HG02981 (cell line): ENCODE data around the gene NTNG1.
A peak's percentile ranks its signal among the peaks of the same experiment; 100 is the strongest.

ENCODE experiments used
- ATAC-seq: cut with Tn5 transposase; IDR thresholded peaks from one replicate; pipeline ENCODE4 v1.9.1; 2021; ENCODE audit warnings: mild to moderate bottlenecking, moderate library complexity; ENCODE audit not compliant: unreplicated experiment

The NTNG1 gene

DNA sequence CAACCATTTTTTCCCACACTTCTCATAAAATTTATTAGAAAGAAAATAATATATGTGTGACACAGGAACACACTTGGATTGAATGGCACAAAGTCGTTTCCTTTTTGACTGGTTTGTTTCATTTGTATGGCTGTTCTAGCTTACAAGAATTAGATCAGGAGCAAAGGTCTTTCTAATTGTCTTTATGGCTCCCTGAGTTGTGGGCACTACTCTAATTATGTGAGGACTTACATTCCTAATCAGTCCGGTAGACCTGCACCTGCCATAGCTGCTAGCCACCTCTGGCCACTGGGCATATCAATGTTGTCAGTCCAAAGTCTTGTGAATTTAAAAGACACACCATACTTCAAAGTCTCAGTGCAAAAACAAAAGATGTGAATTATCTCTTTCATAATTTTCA, 346.7 kb downstream of the NTNG1 start:
- no peak for ATAC-seq

DNA sequence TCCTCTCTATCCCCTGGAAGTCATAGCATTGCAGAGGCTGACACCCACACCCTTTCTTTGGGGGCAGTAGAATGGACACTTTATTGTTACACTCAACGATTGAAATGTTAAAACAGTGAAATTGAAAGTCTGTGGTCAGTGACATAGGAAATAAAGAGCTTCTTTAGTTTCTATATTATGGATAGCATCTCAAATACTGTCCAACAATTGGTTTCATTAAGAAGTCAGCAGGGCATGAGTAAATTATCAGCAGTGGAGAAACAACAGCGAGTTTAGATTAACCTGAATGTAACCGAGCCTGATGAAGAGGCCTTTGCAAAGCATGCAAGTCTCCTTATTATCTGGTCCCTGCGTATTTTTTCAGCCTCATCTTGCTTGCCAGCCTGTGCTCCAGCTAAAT, 350.7 kb downstream of the NTNG1 start:
- no peak for ATAC-seq

DNA sequence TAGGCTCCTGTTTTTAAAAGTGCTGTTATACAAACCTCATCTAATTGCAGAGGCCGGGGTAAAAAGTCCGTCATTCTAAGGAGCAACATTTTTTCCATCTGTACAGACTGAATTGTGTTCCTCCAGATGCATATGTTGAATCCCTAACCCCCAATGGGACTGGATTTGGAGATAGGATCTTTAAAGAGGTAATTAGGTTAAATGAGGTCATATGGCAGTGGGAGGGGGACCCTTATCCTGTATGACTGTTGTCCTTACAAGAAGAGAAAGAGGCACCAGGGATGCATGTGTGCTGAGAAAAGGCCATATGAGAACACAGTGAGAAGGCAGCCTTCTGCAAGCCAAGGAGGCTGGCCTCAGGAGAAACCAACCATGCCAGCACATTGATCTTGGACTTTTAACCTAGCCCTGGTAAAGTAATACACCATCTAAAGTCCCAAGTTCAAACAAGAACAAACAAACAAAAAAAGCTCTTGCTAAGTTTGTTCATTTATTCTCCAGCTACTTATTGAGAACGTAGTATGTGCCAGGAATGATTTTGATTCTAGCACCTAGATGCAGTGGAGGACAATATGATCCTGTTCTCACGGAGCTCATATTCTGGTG, 352.4 kb downstream of the NTNG1 start:
- ATAC-seq, result no peak

DNA sequence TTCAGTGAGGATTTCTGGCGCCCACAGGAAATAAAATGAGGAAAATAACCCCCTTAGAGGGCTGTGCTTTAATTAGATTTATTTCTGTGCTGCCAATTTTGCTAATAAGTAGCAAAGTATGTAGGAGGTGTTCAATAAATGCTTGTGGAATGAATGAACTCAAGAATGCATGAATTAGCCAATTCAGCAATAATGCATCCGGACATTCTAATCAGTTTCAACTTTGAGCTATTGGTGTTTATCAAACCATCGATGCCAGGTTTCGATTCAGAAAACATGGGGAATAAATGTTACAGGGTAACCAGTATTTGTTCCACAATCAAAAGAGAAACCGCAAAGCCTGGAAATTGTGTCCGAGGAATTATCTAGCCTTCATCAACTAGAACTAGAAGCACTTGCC, 353.2 kb downstream of the NTNG1 start:
- ATAC-seq, result no peak

DNA sequence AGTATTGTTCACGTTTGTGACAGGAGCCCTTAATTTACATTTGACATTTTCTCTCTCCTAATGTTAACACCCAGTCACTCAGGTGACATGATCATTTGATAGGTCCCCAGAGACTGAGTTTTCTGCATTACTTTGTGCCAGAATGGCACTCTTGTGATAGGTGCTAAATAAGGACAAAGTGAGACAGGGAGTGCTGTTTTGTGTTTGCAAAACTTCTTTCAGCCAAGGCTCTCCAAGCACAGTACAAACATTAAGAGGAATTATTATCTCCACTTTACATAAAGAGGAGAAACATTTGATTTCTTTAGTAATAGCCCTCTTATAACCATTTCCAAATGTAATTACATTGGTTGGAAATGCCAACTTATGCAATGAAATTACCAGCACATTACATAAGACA, 355.2 kb downstream of the NTNG1 start:
- no peak for ATAC-seq

DNA sequence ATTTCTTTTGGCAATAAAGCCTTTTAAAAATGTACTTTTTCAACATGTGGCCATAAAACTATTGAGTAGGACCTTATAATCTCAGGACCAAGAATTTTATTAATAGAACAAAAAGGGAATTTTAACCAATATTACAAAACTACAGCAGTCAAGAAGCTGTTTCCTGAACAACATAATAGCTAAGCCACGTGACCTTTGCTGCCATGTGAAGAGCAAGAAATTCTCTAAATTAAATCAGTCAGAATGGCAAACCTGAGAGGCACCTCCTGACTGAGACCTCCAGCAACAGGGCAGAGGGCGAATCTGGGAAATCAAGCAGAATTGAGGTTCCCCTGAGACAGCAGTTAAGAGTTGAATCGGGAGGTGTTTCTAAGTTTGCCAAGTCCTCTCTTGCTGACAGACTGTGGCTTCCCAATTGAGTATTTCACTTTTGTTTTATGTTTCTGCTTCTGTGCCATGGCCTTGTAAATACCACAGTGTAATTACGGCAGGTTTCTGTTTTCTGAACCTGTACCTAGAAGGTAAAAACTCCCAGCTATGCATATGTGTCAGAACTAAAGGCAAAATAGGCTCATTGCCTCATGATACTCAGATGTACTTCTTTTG, 358.4 kb downstream of the NTNG1 start:
- ATAC-seq, result peak; percentile 98

DNA sequence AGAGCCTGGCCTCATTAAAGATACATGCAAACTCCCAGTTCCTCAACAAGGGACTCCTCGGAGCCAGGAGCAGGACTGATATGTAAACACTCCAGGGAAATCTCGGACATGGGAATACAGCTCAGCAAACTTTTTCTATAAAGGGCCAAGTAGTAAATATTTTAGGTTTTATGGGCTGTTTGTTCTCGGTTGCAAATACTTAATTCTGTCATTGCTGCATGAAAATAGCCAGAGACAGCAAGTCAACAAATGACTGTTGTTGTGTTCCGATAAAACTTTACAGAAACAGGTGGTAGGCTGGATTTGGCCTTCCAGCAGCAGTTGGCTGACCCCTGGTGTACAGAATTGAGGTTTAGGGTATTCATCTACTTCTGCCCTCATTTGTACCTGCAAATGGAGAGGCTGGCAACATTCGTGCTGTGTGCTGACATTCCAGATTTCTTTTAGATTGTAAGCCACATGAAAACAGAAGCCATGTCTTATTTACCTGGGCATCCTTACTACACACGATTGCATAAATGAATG, 360.3 kb downstream of the NTNG1 start:
- ATAC-seq, result no peak

DNA sequence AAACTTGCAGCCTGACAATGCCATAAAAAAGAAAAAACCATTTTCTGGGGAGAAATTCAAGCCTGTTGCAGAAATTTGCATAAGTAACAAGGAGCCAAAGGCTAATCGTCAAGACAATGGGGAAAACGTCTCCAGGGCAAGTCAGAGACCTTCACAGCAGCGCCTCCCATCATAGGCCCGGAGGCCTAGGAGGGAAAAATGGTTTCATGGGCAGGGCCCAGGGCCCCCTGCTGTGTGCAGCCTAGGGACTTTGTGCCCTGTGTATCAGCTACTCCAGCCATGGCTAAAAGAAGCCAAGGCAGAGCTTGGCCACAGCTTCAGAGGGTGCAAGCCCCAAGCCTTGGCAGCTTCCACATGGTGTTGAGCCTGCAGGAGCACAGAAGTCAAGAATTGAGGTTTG, 369.5 kb downstream of the NTNG1 start:
- no peak for ATAC-seq

DNA sequence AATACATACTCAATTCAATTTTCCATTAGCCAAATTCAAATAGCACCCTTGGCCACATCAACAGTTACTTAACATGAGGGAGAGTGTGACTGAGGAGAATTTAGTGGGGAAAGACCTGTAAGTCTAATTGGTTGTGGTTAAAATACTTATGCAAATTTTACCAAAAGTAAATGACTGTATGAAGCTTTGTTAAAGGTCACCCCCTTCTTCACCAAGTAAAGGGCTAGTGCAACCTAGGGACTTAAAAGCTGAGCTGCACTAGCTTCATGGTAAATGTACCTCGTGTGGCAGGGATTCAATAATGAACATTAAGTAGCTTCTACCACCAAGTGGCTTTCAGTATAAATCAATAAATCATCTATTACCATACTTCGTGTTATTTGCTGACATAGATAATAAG, 372.0 kb downstream of the NTNG1 start:
- no peak for ATAC-seq

DNA sequence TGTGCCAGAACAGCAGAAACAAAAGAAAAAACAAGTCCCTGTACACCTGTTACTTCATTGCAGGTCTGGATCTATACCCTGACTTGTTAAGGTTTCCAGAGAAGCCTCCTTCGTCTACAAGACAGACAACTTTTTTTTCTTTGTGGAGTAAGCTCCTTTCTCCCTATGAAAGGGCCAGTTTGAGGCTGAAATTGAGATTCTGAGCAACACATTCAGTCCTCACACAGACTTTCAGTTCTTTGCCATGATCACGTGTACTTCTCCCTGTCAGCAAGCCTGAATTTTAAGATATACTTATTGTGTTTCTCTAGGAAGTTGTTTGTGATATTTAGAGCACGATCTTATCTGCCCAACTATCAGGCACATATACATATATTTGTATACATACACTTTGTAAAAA, 374.0 kb downstream of the NTNG1 start:
- ATAC-seq, result no peak

DNA sequence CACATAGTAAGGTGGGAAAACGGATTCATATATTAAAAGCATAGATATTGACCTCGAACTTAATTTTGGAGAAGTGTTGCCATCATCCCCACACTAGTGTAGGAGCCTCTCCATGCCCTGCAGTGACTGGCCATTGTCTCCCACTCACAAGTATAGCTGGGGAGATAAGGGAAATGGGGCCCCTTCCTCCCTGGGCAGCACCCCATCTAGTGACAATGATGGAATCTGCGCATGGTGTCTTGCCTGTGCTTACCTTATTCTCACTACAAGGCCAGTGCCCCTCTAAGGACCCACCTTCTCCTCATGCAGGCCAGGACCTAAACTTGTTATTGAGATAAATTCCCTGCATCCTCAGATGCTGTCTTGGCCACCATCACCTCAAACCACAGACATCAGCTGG, 374.9 kb downstream of the NTNG1 start:
- ATAC-seq, result no peak

DNA sequence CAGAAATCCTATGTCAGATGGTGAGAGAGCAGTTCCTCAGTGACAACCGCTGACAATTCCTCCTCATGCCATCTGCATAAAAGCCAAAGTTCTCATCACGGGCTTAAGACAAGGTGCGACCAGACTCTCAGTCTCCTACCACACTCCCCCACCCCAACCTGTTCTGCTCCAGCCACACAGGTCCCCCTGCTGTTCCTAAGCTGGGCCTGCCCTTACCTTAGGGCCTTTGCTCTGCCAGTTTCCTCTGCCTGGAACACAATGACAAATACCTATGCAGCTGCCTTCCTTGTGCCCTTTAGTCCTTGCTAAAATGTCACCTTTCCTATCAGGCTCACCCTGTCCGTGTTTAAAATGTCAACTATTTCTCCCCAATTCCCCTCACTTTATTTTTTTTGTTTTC, 382.2 kb downstream of the NTNG1 start:
- no peak for ATAC-seq

DNA sequence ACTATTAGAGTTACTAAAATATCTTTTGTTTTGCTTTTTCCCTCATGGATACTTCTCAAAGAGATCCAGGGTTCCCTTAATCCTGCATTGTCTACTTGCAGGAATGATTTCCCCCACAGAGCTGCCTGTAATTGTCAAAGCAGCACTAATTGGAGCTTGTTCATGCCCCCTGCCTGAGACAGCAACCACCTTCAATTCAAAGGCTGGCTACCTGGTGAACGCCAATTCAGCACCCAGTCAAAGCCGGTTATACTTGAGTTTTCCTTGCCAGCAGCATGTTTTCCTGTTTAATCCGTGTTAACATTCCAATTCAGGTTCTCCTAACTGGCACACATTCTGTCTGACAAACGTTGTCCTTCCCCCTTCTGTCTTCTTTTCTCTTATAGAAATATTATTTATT, 382.9 kb downstream of the NTNG1 start:
- no peak for ATAC-seq

DNA sequence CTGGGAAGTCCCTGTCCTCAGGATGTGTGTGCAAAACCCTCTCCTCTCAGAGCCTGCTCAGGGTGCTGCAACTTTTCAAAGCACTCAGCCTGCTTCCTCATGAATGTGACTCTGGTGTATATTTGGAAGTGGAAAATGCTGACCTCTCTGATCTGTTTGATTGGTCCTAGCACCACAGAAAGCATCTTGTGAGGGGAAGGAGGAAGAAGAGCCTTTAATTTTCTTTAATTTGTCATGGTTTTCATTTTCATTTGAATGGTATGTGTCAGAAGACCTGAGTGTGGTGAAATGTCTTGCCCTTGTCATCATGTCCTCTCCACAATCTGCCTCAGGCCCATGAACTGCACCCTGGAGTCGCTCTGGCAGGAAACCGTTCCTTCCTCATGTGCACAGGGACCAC, 383.5 kb downstream of the NTNG1 start:
- ATAC-seq, result no peak

DNA sequence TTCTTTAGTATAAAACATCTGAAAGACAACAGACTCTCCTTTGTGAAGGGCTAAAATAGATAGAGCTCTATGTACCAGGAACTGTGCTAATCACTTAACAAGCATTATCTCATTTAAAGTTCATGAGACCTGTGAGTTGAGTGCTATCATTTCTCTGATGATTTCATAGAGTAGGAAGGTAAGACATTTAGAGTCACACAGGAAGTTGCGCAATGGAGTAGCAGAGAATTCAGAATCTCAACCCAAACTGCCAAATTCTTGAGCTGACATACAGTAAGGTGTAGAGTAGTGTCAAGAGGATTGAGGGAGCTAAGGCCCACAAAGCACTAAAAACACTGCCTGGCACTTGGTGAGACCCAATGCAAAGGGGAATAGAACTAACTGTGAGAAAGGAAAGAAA, 384.3 kb downstream of the NTNG1 start:
- ATAC-seq, result no peak

DNA sequence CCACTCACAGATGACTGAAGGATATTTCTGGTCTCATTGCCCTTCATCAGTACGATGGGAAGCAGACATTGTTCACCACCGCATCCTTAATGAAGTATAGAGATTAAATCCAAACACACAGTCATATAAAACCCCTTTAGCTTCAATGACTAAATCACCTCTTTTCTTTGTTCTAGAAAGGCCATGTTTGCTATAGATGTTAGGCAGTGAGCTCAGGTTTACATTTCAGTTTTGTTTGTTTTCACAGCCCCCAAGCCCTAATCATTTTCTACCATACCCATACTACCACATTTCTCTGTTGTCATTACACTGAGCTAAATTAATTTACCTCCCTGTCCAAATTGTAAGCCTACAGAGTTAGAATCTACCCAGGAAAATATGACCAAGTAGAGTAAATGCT, 385.1 kb downstream of the NTNG1 start:
- ATAC-seq, result no peak

DNA sequence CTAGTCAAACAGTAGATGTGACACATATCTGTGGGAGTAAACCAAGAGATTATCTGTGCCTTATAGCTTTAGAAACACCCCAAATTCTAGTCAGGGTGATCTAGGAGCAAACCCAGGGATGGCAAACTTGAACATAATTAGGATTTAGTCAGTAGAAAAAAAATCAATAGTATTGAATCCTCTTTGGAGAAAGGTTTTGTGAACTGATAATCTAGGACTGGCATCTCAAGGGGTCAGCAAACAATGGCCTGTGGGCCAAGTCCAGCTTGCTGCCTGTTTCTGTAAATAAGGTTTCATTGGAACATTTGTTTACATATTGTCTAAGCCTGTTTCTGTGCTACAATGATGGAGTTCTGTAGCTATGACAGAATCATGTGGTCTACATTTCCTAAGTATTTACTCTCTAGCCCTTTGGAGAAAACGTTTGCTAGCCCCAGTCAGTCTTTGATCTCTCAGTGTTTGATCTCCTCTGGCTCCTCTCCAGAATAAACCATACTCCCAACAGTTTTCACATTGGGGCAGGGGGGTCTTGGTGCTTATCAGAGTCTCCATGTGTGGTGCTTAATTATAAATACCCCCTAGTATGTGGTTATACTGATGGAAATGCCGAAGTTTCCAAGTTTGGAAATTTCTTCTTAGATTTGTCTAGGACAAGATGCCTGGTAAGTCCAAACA, 385.8 kb downstream of the NTNG1 start:
- ATAC-seq, result no peak

DNA sequence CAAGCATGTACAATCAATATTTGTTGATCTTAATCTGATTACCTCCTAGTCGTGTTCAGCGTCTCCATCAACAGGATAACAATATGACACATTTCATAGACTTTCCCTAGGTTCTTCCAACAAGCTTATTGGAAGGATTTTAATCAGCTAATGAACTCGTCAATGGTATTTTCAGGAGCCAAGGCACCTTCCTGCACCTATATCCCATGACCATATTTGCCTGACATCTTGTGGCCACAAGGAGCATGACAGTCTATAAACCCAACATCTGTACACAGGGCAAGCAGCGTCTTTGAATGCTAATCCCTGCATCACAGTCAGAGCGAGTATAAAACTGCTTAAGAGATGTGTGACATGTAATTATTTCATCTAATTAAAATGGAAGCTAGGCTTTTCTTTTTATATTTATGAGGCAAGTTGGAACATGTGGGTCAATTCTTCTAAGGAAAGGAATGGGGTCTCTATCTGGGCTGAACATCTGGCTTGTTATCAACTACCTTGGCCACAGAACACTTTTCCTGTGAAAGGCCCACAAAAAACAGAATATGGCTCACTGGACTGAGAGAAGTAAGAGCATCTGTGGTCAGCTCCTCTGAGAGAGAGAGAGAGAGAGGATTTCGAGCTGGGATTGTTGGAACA, 388.8 kb downstream of the NTNG1 start:
- peak; percentile 97 for ATAC-seq

DNA sequence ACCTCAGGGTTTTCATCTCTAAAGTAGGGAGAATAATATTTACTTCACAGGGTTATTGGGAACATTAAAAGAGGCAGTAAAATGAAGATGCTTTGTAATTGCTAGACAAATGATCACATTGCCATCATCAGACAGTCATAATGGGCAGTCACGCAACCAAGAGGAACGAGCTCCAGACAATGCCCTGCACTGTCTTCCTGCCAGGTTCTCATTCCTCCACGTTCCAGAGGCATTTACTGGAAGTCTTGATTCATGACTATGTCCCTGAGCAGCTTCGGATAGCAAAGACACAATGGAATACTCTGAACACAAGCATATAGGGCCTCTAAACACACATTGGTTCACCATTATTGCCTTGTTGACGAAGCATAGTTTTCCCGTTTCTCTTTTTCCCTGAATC, 389.7 kb downstream of the NTNG1 start:
- no peak for ATAC-seq

DNA sequence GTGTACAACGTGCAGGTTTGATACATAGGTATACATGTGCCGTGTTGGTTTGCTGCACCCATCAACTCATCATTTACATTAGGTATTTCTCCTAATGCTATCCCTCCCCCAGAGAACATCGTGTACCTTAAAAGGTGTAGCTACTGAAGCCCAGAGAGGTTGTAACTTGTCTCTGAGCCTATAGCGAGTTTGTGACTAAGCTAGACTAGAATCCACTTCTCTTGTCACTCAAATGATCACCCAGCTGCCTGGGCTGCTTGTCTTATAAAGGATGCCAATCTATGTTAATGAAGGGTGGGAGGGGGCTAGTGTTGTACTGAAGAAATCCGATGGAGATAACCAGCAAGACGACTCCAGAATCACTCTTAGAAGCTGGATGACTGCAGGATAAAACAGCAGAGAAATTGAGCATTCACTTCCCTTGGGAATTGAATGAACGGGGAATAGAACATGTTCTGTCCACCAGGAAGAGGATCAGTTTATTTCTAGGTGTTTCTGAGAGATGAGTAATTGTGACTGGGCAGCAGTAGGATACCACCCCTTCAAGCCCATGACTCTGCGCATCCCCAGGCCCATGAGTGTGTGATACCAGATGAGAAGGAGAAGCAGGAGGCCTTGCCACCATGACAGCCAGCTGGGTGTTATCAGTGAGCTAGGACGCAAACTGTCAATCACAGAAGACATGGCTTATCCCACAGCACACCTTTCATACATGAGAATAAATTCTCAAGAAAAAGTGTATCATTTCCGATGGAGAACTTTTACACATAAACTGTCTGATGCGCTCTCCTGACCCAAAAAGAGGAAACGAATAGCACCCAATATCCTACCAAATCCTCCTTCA, 390.4 kb downstream of the NTNG1 start:
- no peak for ATAC-seq

DNA sequence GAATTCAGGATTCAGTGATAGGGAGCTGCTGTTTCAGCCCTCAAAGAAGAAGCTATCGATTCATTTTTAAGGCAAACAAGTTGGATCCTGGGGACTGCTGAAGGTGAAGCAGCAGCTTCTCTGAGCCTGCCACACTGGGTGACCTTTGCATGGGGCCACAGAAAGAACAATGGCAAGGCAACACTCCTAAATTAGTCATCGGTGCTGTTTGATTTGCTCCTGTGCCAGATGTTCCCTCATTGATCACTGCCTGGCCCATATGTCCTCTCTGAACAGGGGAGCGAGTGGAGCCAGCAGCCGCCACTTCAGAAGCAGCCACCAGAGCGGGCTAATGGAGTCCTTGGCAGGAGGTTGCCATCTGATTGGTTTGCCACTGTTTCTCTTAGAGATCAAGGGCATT, 391.5 kb downstream of the NTNG1 start:
- no peak for ATAC-seq
